G401.6 (cell line): Measurements from ENCODE around the gene ANKS3.

ENCODE experiments used
- FAIRE-seq: peaks from 2 replicates; lab custom pipeline; 2012; peaks lifted over from hg19 to GRCh38; lab: Jason Lieb, UNC

Gene ANKS3

DNA sequence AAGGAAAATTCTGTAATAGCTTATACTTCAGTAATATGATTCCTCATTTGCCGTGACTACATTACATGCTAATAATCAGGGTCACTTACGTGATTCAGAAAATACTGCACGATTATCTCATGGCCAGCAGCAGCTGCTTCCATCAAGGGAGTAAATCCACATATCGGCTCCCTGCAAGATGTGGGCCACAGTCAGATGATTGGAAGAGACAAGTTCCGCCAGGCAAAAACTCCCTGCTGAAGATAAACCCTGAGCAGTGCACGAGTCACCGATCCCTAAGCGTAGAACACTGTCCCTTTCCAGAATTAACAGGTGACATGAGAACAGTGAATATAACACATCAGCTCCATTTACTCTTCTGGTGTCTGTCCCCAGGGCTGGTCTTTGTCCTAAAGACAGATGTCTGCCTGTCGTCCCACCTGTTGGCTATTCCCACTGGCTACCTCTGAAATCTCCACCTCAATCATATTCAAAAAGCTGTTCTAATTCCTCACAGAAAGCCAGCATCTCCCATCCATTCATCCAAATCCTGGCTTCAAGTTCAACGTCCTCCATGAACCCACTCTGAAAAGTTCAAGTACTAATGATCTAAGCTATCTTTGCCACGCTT, 9.3 kb downstream of the ANKS3 start:
- no peak for FAIRE-seq

DNA sequence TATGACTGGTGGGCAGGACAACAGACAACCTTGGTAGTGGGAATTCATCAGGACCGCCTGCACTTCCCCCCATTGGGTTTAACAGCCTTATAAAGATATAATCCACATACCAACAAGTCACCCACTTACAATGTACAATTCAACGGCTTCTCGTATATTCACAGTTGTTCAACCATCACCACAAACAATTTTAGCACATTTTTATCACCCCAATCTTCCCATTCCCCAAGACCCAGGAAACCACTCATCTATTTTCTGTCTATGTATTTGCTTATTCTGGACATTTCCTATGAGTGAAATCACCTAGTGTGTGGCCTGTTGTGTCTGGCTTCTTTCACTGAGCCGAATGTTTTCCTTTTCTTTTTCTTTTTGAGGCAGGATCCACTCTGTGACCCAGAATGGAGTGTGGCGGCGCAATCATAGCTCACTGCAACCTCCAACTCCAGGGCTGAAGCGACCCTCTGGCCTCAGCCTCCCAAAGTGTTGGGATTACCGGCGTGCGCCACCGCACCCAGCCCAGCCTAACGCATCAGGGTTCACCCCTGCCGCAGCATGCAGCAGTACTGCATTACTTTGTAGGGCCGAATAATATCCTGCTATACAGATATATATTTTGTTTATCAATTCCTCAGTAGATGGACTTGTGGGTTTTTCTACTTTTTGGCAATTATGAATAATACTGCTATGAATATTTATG, 10.9 kb downstream of the ANKS3 start:
- no peak for FAIRE-seq

DNA sequence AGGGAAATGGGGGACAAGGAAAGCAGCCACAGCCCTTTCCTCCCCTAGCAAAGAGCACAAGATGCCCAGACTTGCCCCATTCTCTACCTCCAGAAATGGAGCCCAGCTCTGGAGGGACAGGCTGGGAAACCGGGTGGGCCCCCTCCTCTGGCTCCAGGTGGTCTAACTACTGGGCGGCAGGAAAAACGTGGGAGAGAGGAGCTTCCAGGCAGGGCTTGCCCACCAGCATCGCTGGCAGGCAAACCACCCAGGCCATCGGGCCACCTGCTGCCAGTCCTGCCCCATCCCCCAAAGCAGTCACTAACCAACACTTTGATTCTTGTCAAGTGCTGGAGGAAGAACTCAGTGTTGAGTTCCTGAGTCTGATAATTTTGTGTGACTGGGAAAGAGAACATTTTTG, 15.6 kb downstream of the ANKS3 start:
- no peak for FAIRE-seq

DNA sequence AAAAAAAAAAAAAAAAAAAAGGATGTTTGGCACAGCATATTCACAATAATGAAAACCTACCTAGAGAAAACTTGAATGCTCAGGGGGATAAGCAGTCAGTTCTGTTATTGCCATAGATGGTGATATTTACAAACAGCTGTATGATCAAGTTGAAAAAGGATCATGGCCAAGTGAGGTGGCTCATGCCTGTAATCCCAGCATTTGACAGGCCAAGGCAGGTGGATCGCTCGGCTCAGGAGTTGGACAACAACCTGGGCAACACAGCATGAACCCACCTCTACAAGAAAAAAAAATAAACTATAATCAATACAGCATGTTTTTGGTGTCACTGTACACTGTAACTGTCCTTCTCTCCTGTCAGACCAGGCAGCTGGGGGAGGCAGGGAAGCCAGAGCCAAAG, 19.1 kb downstream of the ANKS3 start:
- FAIRE-seq: no peak

DNA sequence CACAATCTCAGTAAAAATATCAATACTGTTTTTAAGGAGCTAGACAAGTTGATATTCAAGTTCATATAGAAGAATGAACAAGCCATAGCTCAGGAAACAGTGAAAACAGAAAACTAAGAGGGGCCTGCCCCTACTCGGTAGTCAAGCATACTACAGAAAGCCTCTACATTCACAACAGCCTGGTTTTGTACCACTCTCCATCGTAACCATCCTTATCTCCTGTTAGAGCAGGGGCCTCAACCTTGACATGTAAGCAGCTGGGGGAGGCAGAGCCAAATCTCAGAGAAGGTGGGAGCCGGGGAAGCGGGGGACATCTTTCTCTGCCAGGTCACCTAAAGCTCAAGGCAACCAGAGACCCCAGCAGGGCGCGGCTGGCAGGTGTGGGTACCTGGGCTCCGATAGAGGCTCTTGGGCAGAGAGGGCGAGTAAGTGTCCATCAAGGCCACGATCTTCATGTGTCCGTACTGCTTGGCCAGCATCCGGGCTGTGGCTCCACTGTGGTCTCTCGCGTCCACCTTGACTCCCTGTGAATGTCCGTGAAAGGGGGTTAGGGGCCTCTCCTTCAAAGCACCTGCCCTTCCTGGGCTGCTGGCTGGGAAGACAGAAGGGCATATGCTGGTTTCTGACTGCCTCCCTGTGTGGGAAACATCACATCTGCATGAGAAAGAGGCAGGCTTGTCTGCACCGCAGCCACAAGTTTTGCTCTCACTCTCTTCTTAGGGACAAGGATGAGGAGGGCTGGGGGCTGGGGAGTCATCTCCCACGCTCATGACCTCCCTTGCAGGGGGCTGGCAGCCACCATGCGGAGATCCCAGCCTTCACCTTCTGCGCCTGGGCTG, 20.2 kb downstream of the ANKS3 start:
- FAIRE-seq: no peak

DNA sequence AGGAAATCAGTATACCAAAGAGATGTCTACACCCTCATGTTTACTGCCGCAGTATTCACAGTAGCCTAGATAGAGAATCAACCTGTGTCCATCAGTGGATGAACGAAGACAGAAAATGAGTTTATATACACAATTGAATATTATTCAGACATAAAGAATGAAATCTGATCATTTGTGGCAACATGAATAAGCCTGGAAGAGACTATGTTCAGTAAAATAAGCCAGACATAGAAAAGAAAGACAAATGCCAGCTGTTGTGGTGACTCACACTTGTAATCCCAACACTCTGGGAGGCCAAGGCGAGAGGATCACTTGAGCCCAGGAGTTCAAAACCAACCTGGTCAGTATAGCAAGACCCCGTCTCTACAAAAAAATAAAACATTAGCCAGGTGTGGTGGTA, 24.6 kb downstream of the ANKS3 start:
- FAIRE-seq: no peak

DNA sequence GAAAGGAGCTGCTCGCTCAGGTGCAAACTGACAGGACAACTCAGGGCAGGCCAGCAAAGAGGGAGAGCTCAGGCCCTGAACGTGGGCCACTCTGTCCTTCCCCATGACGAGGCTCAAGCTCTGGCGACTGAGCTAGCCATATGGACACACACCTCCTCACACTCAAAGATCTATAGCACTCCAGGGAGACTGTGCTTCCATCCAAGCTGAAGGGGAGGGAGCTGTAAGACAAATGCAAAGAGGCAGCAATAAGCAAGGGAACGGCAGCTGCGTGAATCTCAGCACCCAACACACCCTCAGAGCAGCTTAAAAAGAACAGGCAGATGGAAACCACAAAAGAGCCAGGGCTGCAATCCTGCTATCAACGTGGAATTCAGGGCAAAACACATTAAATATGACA, 27.2 kb downstream of the ANKS3 start:
- FAIRE-seq: no peak

DNA sequence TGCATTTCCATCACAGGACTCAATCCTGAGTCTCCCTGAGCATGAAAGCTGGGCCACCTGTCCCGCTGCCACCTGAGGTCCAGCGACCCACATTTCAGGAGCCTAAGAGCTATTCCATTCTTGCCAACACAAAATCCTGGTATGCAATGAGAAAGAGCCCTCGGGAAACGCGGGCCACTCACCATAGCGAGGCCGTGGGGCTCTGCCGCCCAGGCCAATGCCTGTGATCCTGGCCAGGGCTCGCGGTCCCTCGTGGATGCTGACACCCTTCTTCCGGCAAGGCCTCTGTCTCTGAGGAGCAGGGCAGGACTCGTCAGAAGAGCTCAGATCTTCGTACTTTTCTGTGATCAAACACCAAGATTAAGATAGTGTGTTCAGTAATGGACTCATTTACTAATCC, 29.2 kb downstream of the ANKS3 start:
- FAIRE-seq: no peak

DNA sequence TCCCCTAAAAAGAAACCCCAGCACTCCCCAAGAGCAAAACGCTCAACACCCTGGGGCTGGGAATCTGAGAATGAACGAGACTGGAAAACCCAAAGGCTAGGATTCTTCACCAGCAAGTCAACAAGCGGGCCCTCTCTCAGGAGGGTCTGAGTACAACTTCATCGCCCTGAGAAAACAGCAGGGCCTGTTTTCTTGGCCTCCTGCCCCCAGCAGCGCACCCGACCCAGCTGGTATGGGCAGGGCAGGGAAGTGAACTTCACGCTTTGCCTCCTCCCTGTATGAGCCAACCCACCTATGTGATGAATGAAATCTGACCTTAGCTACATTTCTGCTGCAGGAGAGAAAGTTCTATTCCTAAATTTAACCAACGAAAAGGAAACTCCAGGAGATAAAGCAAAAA, 29.6 kb downstream of the ANKS3 start:
- no peak for FAIRE-seq

DNA sequence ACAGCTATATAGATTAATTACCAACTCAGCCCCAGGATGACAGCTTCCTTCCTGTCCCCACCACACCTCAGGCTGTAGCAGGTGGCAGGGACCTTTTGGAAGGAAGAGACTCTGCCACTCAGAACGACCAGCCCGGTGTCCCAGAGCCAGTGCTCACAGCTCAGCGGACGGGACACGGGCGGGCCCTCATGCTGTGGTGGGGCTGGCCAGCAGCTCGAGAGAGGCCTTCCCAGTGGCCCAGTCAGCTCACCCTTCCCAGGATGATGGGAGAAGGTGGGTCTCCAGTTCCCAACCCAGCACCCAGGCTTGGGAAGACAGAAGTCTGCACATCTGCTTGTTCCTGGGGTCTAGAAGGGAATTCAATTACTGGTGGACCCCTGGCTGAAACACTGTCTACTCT, 30.2 kb downstream of the ANKS3 start:
- no peak for FAIRE-seq

DNA sequence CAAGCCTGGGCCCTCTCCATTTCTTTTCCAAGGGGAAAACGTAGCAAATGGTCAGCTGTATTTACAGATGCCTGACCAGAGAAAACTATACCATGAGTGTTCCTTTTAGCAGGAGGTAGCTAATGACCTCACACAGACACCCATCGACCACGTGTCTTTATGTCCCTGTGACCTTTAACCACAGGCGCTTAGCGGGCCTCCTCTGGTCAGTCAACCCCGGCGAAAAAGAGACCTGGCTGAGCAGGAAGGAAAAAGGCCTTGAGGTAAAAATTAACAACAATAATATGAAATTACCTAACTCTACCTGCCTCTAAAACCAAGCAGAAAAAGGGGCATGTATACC, 31.6 kb downstream of the ANKS3 start:
- FAIRE-seq: no peak

DNA sequence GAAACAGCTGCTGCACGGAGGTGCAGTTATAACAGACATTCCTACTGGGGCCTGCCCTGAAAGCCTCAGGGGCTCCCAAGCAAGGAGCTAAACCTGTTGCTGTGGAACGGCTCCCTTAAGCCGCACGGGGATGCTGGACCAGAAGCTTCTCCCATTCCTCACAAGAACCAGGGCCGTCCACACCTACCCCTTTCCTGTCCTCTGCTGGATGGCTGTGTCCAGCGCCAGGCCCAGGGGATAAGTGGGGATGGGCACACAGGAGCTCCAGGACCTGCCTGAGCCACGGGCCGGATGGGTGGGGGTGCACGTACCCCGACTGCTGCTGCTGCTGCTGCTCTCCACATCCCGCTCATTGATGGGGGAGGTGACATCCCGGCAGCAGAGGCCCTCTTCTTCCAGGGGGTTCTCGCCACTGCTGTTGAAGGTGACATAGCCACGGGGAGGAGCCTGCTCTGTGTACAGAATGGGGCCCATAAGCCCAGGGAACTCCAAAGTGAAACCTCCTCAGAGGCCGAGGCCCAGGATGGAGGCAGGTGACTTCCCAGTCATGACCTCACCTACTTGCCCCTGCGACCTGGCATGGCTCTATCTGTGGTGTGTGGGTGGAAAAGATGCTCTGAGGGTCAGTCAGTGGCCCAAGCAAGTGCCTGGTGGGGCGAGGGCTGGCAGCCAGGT, 32.1 kb downstream of the ANKS3 start:
- FAIRE-seq: no peak

DNA sequence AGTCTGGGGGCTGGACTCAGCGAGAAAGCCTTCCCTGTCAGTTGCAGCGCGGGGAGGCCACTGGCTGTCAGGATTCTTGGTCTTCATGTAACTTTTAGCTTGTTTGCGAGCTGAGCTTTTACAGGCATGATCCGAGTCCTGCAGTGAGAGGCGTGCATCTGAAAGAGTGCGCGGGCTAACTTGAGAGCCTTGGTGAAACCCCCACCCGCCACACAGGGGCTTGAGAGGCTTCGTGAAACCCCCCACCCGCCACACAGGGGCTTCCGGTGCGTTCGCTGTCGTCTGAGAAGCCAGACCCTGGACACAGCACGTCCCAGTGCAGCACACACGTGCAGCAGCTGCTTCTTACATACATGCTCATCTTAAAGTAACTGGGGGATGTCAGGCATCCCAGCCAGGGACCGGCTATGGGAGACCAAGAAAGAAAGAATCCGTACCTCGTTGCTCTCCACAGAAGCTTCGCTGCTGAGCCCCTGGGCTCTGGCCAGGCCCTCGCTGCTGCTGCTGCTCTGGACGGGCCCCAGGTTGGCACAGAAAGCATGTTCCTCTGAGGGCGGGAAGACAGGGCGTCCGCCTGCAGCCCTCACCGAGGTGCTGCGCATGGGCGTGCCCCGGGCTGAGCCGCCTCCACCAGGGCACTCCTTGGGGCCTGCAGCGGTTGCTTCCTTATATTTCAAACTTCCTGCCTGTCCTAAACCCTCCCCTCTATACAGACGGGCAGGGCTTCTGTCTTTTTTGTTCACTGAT, 32.9 kb downstream of the ANKS3 start:
- no peak for FAIRE-seq

DNA sequence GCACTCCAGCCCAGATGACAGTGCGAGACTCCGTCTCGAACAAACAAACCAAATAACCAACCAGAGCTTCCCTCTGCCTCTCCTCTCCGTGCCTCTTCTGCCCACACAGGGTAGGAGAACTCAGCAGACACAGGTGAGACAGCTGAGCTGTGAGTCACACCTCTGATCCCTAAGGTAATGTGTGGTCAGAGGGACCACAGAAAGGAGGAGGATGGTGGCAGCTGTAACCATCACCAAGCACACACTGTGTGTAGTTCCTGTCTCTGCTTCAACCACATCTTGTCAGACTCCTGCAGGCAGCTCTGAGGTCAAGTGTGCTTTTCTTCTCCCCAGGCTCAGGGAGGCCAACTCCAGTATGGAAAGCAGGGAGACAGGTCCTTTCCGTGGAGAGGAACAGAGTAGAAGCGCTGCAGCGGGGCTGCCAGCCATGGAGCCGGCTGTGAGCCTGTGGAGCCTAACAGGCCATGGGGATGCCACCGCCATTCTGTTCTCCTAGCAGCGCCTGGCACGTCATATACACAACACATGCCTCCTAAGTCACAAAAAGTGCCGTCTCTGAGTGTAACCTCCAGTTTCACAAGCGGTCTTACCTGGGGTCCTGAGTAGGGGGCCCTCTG, 33.6 kb downstream of the ANKS3 start:
- no peak for FAIRE-seq

DNA sequence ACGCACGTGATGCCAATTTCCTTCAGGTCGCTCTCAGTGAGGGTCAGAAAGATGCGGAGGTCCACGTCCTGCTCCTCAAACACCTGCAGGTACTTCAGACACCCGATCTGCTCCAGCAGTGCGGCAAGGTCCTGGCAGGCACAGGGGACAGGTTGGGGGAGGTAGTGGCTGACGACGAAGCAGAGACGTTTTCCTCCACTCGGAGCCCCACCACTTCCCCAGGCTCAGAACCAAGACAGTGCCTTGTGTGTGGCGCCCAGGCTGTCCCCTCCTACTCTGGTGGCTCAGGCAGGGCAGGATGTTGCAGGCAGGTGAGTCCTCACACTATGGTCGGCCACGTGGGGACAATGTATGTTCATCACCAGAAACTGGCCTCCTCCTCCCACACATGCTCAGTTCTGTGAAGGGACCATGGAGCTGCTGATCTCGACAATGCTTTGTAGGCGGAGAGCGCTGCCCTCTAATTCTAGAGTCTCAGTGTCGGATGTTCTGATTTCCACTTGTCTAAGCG, 35.0 kb downstream of the ANKS3 start:
- no peak for FAIRE-seq

DNA sequence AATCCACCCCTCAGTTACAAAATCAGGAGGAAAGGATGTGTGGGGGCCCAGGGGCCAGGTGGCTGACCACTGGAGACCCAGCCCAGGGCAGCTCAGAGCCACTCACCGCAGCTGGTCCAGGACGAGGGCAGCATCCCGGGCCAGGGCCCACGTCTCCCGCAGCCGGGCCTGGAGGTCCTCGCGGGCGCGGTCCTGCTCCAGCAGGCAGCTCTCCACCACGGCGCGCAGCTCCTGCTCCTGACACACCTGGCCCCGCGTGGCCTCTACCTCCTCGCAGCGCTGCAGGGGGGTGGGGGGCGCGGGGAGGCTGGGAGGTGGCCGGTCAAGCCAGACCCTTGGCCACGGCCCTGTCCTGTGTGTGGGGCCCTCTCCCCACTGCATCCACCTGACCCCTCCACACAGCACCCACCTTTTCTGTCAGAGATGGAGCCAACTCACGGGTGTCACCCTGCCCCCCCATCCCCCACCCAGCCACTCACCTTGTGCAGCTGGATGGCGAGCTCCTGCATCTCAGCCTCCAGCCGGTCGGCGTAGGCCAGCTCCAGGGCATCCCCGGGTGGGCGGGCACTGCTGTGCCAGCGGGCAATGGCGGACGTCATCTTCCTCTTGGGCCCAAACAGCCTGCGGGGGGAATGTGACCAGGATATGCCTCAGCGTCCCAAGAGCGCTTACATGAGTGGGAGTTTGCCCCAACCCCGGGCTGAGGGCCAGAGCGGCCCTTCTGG, 35.6 kb downstream of the ANKS3 start:
- no peak for FAIRE-seq

DNA sequence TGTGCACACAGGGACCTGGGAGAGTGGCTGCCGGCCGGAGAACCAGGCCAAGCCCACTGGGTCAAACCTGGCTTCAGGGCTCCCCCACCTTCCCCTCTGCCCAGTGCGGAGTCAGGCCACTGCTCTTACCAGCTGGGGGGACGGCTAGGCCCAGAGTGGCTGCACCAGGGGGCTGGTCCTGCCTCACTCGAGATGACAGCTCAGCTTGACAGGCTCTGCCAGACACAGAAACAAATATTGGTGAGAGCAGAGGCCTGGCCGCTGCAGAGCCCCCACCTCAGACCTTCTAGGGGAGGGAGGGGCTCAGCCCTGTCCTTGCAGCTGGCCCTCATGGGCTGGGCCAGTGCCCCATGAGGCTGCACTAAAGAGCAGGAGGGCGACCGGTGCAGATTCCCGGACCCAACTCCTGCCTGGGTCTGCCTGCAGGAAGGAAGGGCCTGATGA, 36.2 kb downstream of the ANKS3 start:
- no peak for FAIRE-seq

DNA sequence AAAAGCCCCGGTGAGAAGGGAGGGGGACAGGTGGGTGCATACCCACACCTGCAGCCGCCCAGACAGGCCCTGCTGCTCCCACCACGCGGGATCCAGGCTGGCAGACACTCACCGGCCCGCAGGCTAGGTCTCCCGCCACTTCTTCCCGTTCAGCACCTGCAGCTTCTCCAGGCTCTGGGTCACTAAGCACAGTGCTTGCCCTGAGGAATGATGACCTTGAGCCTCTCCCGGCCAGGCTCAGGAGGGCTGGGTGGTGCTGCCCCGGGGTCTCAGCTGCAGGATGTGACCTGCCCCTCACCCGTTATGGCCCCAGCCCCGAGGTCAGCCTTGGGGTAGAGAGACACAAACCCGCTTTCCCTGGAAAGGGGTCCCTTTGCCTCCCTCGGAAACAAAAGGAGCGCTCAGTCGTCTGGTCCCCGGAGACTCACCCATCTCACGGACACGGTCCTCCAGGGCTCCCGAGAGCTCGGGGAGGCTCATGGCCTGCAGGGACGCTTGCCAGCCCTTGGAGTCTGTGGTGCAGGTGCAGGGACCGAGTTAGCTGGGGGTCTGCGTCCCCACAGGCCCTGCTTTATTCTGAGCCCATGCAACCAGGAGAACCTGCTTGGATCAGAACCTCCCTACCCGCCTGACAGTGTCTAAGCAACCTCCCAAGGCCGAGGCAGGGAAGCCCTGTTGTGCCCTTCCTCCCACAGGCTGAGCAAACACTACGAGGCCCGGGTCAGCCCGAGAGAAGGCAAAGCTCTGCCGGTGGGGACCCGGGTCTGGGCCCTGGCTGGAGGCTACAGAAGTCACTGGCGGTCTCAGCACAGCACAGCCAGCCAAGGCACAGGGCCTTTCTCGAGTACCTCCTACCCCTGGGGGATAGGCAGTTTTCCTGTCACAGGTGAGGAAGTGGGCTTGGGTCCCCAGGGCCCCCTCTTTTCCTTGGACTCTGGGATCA, 36.9 kb downstream of the ANKS3 start:
- FAIRE-seq: no peak

DNA sequence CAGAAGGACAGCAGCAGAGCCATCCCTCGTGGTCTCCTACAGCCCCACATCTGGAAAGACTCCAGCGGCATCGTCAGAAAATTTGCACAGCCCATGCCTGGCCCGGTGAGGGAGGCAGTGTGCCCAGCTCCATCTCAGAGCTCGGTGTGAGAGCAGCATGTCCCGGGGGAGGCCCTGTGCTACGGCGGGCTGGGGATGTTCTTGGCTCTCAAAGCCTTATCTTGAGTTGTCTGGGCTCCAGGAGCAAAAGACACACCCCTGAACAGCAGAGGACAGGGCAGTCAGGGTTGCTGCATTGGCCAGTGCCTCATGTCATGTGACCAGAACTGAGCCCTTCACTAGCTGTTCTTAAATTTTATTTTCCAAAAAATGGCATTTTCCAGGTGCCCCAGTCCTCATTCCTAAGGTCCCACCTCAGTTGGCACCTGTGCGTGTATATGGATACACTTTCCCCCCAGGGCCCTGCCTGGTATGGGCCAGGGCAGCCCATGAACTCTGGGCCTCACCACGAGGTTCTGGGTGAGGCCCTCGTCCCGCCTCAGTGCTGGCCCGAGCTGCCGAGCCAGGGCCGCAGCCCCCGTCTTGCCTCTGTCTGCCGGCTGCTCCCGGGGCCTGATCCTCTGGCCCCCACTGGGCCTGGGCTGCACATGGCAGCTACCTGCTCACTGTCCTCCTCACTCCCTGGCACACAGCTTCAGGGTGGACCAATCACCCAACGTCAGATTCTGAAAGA, 37.7 kb downstream of the ANKS3 start:
- FAIRE-seq: no peak
